GM21619 (cell line): Measurements from ENCODE around the gene NIPBL.
"Not testable (repeated sequence)": the region's sequence is repeated elsewhere in the genome, so short reads cannot be mapped to it uniquely, and the experiment has no call there.

Experiments used
- ATAC-seq: cut with Tn5 transposase; IDR thresholded peaks from one replicate; pipeline ENCODE4 v1.9.1; 2021; ENCODE audit not compliant: unreplicated experiment

NIPBL gene

GRCh38 chr5:36944607-36945225 is 68.1 kb downstream of the NIPBL start:
- no peak for ATAC-seq

GRCh38 chr5:36945687-36946086 is 69.1 kb downstream of the NIPBL start:
- ATAC-seq: no peak

GRCh38 chr5:36946101-36946500 is 69.5 kb downstream of the NIPBL start:
- no peak for ATAC-seq

GRCh38 chr5:36948041-36948440 is 71.5 kb downstream of the NIPBL start:
- no peak for ATAC-seq

- ATAC-seq: no peak
Measured at GRCh38 chr5:36948650-36949049, 72.1 kb downstream of the NIPBL start.

- ATAC-seq: no peak
Measured at GRCh38 chr5:36949593-36949992, 73.0 kb downstream of the NIPBL start.

- ATAC-seq: no peak
Measured at GRCh38 chr5:36950586-36951457, 74.3 kb downstream of the NIPBL start.

GRCh38 chr5:36953043-36953442 is 76.5 kb downstream of the NIPBL start:
- ATAC-seq: no peak

- ATAC-seq: no peak
Measured at GRCh38 chr5:36957953-36958537, 81.5 kb downstream of the NIPBL start.

GRCh38 chr5:36958612-36959011 is 82.0 kb downstream of the NIPBL start:
- ATAC-seq: no peak

- no peak for ATAC-seq
Measured at GRCh38 chr5:36965179-36965578, 88.6 kb downstream of the NIPBL start.

- ATAC-seq: no peak
Measured at GRCh38 chr5:36969700-36970395, 93.3 kb downstream of the NIPBL start.

- ATAC-seq: no peak
Measured at GRCh38 chr5:36978196-36978595, 101.6 kb downstream of the NIPBL start.

GRCh38 chr5:36982146-36982545 is 105.6 kb downstream of the NIPBL start:
- ATAC-seq: no peak

- ATAC-seq: no peak
Measured at GRCh38 chr5:36985387-36985786, 108.8 kb downstream of the NIPBL start.

- no peak for ATAC-seq
Measured at GRCh38 chr5:36988396-36988795, 111.8 kb downstream of the NIPBL start.

- no peak for ATAC-seq
Measured at GRCh38 chr5:36998578-36998977, 122.0 kb downstream of the NIPBL start.

- ATAC-seq: no peak
Measured at GRCh38 chr5:37002176-37002751, 125.7 kb downstream of the NIPBL start.

GRCh38 chr5:37005252-37005651 is 128.7 kb downstream of the NIPBL start:
- no peak for ATAC-seq

- ATAC-seq: no peak
Measured at GRCh38 chr5:37005946-37006540, 129.5 kb downstream of the NIPBL start.

- not testable (repeated sequence) for ATAC-seq
Measured at GRCh38 chr5:37013181-37013580, 136.6 kb downstream of the NIPBL start.
